GM20000 (cell line): ENCODE measurements around the gene HOXA6.

ENCODE experiments used
- DNase-seq: peaks from one replicate; pipeline ENCODE4 v3.0.0; 2012; ENCODE audit warnings: low spot score
- TF ChIP-seq, protein P1 (sequence below): IDR thresholded peaks from 2 replicates; pipeline ENCODE4 v1.5.1; 2012; ENCODE audit warnings: mild to moderate bottlenecking, control low read depth; ENCODE audit errors: extremely low read depth, missing control alignments

Gene HOXA6

DNA sequence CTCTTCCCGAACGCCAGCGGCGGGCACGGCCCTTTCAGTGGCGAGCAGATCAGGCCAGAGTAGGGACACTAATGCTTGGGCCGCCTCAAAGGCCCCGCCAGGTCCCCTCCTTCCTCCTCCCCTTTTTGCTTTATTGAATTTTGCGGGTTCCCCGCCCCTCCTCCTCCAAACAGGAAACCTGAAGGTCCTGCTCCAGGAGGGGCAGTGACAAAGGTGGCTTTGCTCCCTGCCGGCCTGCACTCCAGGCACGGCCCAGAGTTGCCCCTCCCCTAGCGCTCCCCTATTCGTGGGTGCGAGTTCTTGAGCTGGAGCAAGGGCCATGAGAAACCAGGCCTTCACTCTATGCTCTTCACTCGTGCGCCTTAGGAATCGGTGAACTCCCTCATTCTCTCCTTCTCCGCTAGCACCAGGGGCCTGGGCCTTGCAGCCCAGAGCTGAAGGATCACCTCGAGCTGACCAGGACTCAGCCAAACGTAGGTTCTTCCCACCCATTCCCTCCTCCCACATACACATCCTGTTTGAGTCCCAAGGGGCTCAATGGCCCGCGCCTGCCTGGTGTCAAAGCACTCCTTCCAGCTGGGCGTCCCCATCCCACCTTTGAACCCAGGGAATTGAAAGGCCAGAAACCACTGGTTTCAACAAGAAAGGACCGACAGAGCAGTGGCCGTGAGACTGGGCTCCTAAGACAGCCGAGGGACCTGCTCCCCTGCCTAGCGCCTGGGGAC lies 619 bp upstream of the HOXA6 start:
- no peak for DNase-seq
- TF ChIP-seq, protein P1, sequence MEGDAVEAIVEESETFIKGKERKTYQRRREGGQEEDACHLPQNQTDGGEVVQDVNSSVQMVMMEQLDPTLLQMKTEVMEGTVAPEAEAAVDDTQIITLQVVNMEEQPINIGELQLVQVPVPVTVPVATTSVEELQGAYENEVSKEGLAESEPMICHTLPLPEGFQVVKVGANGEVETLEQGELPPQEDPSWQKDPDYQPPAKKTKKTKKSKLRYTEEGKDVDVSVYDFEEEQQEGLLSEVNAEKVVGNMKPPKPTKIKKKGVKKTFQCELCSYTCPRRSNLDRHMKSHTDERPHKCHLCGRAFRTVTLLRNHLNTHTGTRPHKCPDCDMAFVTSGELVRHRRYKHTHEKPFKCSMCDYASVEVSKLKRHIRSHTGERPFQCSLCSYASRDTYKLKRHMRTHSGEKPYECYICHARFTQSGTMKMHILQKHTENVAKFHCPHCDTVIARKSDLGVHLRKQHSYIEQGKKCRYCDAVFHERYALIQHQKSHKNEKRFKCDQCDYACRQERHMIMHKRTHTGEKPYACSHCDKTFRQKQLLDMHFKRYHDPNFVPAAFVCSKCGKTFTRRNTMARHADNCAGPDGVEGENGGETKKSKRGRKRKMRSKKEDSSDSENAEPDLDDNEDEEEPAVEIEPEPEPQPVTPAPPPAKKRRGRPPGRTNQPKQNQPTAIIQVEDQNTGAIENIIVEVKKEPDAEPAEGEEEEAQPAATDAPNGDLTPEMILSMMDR, result no peak

DNA sequence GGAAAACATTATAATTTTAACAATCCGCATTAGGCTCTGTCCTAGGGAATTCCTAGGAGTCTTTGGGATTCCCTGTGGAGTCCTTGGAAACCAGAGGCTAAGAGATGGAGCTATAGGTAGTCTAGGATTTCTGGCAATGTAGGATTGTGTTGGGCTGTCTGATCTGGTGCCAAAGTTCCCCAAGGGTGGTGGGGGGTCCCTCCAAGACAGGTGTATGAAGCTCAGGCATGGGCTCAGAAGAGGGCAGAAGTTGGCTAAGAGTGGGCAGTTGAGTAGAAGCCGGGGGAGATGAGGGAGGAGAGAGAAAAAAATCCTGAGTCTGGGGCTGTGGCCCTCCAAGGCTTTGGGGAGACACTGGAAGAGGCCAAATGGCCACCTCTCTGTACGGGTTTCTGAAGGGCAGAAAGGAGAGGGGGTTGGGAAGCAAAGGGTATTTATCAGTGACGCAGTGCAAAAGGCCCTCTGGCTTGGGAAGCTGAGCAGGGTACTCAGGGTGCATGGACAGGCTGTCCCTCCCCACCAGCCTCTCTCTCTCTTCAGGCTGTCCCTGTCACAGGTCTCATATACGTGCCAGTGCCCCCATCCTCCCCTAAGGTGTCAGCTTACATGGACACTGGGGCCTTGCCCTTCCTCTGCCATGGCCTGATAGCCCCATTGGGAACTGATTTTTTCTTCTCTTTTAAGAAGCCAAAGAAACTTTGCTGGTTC lies 929 bp downstream of the HOXA6 start:
- TF ChIP-seq, protein P1, result no peak
- DNase-seq, result no peak

DNA sequence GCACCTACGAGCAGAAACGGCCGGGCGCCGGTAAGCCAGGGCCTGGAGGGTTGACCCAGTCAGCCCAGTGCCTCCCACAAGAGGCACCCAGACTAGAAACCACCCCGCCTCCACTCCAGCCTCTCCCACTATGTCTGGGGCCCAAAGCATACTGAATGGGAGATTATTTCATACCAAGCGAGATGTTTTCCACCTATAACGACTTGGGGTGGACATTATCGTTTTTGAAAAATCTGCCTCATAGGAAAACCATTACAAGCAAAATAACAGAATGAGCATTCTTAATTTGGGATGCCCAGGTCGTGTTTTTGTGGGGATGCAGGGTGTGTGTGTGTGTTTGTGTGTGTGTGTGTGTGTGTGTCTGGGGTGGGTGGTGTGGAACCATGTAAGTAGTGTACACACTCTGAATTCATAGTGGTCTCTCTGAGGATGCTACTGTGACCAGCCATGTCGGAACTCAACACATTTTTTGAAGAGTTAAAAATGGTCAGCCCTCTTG lies 1.6 kb downstream of the HOXA6 start:
- TF ChIP-seq, protein P1, result no peak
- no peak for DNase-seq

DNA sequence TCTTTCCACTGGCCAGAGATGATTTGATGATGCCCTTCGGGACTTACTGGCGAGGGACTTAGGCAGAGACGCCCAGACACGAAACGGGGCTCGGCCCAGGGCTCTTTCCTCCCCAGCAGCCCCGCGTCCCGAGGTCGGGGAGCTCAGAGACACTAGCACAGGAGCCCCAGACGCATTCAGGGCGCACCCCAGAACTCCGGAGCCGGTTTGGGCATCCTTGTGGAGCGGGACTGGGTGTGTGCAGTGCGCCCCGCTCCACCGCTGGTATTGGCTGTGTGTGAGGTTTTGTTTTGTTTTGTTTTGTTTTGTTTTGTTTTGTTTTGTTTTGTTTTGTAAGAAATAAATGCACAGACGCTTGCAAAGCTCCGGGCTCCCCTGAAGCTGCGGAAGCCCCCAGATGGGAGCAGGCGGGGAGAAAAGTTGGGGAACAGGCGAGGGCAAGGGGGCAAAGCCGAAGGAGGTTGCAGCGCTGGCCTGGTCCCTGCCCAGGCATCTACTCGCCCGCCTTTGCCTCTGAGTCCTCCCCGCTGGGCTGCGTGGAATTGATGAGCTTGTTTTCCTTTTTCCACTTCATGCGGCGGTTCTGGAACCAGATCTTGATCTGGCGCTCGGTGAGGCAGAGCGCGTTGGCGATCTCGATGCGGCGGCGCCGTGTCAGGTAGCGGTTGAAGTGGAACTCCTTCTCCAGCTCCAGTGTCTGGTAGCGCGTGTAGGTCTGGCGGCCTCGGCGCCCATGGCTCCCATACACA lies 2.2 kb downstream of the HOXA6 start:
- TF ChIP-seq, protein P1, result no peak
- no peak for DNase-seq

DNA sequence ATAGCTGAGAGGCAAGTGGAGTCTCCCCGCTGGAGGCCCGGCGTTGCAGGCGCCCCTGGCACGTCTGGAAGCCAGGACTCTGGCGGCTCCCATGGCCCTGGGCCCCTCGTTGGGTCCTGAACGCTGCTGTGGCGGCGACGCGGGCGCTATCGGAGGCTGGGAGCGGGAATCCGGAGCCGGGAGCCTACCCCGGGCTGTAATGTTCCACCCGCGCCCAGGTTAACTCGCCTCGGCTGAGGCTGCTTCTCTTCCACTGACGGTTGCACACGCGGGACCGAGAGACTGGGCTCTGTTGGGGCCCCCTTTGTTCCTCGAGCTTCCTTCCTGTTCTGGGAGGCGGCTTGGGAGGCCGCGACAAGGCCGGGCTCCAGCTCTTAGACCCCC lies 2.8 kb downstream of the HOXA6 start:
- no peak for DNase-seq
- TF ChIP-seq, protein P1, result no peak

DNA sequence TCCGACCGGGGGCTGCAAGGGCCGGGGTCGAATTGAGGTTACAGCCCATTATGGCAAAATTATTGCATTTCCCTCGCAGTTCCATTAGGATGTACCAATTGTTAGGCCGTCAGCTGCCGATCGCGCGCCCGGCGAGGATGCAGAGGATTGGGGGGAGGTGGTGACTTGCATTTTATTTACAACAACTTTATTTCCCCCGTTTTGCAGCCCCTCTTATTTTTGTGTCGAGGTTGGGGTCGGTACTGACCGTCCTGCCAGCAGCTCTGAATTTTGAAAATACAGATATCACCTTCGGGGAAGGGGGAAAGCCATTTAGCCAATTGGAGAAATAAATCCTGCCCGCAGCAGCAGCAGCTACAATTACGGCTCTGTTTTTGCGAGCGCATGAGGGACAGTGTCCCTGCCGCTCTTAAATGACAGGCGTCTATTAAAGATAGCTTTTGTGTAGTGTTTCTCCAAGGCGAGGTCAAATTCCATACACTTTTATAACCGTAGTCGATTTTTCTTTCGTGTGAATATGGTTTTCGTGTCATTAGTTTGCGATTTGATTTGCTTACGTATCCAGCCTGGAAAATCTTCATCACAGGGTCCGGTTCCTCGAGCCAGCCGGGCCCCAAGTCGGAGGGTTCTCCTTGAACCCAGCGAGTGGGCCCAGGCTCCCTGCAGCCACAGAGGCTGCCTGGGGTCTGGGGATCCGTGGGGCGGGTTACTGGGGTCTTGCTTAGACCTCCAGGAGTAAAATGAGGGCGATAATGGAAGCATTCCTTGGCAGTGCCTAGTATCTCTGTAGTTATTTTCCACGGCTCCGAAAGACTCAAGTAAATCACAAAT lies 3.4 kb downstream of the HOXA6 start:
- no peak for DNase-seq
- TF ChIP-seq, protein P1, result no peak
